DMS53 treated with DMSO at 0.1 percent for 48 hours (cell line): ENCODE data around the gene KIAA0825.

Experiments used
- DNase-seq: peaks from one replicate; lab custom pipeline; 2025; ENCODE audit not compliant: unreplicated experiment; lab: John Stamatoyannopoulos, UW

The KIAA0825 gene

GRCh38 chr5:94326586-94326985 is 291.8 kb downstream of the KIAA0825 start:
- DNase-seq: no peak

DNA sequence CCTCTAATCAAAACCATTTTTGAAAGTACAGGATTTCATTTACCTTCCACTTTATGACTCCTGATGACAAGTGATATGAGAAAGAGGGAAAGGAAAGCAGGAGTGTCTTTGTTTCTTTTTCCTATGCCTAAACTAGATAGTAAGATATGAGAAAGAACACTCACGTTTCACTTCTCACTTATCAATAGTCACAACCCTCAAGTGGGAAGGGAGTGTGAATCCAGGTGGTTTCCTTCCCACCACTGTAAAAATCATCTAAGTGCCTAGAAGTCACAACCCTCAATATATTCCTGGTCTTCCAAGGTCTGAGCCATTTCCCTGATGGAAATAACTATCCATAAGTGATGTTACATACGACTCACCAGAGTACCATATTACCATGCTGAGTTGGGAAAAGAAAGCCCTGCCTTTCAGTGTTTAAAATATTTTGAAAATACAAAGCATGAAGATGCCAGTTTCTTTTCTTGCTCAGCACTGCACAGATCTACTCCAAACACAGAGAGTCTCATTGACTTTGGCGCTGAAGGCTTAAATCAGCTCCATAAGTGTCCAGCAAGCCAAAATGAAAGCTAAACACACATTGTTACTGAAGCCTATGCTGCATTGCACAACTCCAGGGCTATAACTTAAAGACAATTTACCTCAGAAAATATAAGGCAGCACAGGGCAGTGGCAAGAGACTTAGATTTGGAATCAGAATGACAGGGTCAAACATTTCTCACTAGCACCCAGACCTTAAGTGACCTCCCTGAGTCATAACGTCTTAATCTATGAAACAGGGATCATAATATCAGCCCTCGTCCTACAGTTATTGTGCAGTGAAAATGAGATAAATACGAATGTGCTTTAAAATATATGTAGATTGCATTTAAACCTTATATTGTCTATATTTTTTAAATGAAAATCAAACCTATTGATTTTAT is 301.2 kb downstream of the KIAA0825 start:
- DNase-seq: no peak

GRCh38 chr5:94314460-94315131 is 303.8 kb downstream of the KIAA0825 start:
- no peak for DNase-seq

GRCh38 chr5:94313696-94314095 is 304.7 kb downstream of the KIAA0825 start:
- DNase-seq: no peak

DNA sequence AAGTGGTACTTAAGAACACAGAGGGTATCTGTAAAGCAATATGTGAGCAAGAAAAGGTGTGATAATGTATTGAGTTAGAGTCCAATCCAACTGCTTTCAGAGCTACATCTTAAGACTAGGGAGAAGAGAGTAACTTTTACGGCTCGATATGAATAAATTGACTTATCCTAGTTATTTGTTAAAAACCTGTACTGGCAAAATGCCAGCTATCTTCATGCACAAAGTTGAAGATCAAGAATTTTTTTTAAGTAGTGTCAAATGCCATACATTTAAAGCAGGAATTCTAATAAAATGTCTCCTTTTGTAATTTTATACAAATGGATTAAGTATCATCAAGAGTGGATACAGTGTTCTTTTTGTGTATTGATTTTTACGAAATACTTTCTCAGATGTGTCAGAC is 305.2 kb downstream of the KIAA0825 start:
- no peak for DNase-seq

DNA sequence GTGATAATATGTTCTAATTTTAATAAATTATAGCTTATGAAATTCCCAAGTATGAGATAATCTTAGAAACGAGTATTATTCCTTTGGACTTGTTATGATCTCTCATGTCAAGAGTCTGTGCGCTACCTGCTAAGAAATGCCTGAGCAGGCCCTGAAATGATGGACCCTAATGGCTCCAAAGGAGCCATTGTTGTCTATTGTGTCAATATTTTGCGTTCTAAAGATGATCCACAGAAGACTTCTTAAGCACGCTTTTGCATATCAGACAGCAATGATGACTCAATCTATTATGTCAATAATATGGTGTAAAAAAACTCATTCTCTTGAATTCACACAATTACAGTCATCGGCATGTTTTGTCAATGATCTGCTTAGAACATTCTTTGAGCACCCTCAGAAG is 306.1 kb downstream of the KIAA0825 start:
- peak; percentile 66 for DNase-seq

GRCh38 chr5:94310833-94311232 is 307.6 kb downstream of the KIAA0825 start:
- DNase-seq: no peak

GRCh38 chr5:94309141-94309540 is 309.3 kb downstream of the KIAA0825 start:
- DNase-seq: no peak

DNA sequence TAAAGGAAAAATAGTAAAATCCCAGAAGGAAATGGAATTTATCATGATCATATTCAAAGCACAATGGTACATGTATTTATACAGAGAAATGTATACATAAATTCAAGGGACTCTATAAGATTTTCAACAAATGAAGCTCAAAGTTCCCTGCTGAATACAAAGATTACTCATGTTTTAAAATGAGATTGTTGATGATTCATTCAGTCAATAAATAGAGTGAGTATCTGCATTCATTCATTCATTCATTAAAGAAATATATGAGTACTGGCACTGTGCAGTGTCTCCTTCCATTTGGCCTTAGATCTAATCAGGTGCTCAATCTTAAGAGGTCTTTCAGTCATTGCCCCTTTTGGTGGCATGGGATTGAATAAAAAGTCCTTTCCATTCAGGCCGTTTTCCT is 310.0 kb downstream of the KIAA0825 start:
- DNase-seq: no peak

DNA sequence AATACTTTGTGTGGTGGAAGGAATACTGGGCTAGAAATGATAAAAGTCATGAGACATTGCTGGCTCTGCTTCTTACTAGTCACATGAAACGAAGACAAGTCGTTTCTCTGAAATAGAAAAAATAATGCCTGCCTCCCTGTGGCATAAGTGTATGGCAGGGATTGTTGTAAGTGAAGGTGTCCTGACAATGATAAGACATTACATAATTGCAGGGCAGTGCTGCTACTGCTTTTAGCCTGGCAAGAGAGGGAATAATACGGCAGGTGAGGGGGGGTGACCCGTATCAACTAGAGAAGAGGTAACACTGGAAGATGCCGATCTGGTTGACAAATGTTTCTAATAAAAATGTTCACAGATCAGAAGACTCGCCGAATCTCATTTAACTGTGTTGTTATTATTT is 314.3 kb downstream of the KIAA0825 start:
- no peak for DNase-seq

DNA sequence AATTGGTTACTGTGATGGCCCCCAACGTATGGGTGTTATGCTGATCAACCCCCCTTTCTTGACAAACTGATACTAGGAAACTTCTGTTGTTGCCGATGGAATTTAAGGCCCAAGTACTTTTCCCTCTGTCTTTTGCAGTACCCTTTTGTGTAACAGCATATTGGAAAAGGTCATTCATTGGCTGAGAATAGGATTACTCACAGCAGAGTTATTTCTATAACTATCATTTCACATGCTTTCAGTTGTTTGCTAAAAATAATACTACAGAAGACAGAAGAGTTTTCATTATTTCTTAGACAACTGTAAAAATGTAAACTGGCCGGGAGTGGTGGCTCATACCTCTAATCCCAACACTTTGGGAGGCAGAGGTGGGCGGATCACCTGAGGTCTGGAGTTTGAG is 329.5 kb downstream of the KIAA0825 start:
- no peak for DNase-seq

DNA sequence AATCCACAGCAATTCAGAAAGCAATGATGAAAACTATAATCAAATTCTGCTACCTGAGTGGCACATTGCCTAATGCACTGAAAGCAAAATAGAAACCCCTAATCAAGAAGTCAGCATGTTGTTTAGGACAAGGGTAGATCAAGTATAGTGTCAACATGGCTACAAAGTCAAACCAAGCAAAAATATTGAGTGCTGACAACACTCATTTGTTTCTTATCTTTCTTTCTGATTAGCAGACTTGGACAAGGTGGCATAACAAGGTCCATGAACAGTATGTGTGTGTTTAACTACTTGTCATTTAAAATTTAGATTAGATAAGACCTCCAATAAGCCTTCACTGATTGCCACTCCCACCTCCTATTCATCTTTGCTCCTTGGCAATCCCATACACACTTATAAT is 332.4 kb downstream of the KIAA0825 start:
- DNase-seq: no peak

DNA sequence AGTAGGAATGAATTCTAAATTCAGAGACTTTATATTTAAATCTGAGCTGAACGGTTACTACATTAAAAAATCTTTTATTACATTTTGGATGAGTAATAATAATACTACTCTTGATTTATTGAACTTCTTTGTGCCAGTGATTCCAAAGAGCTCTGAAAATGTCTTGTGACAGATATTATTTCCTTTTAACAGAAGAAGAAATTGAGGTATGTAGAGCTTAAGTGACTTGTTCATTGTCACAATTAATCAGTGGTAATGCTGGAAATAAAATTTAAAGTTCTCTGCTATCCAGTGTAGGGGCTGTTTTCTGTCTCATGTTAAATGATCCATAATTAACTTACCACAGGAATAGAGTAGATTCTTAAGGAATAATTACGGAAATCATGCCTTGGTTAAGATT is 335.3 kb downstream of the KIAA0825 start:
- DNase-seq: no peak

GRCh38 chr5:94281236-94281801 is 337.1 kb downstream of the KIAA0825 start:
- no peak for DNase-seq

DNA sequence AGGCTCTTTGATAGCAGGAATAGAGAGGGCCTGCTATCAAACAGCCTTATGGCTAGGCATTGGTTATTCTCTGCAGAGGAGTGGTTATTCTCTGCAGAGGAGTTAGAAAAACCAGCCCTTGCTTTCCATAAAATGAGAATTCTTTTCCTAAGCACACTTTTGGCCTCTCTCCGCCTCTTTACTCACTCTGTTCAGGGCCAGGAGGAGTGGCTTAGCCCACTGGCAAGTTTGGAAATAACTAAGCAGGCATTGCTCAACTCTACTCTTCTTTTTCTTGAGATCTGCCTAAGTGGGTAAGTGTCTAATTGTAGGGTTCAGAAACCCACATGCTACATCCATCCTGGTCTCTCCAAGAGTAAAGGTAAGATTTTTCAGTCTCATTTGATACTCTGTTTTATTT is 341.7 kb downstream of the KIAA0825 start:
- no peak for DNase-seq

- DNase-seq: no peak
Observed at GRCh38 chr5:94276048-94276447, 342.4 kb downstream of the KIAA0825 start.

DNA sequence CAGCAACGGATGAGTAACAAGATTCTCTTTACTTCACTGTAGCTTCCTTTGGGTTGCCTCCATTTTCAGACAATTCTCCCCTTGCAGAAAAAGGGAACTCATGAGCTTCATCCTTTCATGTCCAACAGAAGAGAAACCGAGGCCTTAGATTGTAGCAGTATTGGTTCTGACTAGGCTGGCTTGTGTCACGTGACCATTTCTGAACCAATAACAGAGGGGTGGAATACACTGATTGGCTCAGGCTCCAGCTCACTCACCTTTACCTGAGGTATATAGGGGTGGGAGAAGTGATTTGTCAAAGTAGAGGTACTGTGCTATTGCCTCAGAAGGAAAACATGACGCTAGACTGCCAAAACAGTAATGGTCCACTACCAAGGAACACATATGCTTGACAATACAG is 343.7 kb downstream of the KIAA0825 start:
- no peak for DNase-seq

GRCh38 chr5:94268226-94268625 is 350.2 kb downstream of the KIAA0825 start:
- DNase-seq: no peak

DNA sequence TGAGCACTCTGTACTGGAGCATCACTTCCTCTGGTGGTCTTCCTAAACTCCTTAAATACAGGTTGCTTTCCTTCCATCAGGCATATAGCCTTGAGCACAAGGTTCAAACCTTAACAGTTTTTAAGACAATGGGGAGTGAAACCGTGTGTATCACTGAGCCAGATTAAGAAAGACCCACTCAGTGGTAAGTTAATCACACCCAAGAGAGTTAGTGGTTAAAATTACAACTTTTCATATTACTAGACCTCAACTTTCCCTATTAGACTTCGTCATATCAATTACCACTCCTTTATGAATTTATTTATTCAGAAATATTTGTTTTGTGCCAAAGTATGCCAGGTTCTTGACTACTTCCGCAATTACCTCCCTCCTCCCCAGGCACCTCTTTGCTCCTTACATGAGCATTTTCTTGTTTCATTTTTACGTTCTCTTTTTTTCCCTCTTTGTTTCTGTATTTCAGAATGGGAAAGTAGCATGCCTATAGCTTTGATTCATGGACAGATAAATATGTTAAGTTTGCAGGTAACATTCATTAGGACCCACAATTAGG is 351.0 kb downstream of the KIAA0825 start:
- DNase-seq: no peak

- no peak for DNase-seq
Observed at GRCh38 chr5:94266170-94266569, 352.2 kb downstream of the KIAA0825 start.

DNA sequence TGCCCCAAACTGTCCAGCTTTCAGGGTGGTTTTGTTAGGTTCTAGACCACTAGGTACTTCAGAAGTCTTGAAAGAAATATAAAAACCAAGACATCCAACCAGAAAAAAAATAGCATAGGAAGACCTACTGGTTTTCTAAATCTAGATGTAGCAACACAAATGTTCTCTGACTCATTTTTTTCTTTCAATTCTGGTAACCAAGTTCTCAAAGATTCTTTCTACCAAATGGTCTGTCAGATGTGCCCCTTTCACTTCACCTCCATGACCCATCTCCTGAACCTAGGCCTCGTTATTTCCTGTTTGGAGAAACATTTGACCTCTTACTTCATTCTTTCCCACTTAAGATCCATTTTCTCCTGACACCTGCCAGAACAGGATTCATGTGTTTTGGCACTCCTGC is 355.3 kb downstream of the KIAA0825 start:
- DNase-seq: no peak

- DNase-seq: no peak
Observed at GRCh38 chr5:94260096-94260495, 358.3 kb downstream of the KIAA0825 start.
